IPS-20b (cell line): ENCODE data around the gene ARMH1.
"Not testable (repeated sequence)": the region's sequence is repeated elsewhere in the genome, so short reads cannot be mapped to it uniquely, and the experiment has no call there.

Experiments used
- H3K27ac ChIP-seq: one replicate; pipeline ENCODE4 v1.5.1; 2013; ENCODE audit warnings: low read length
- H3K27me3 ChIP-seq: 2 replicates; pipeline ENCODE4 v1.6.1; 2013; ENCODE audit warnings: mild to moderate bottlenecking, low read length, inconsistent platforms; ENCODE audit not compliant: insufficient read depth
- H3K36me3 ChIP-seq: 2 replicates; pipeline ENCODE4 v1.6.1; 2013; ENCODE audit warnings: low read depth, mild to moderate bottlenecking, inconsistent platforms, low read length, moderate library complexity; ENCODE audit not compliant: insufficient read depth
- H3K4me1 ChIP-seq: 2 replicates; pipeline ENCODE4 v1.6.1; 2013; ENCODE audit warnings: mild to moderate bottlenecking, control low read depth, inconsistent platforms, low read length, moderate library complexity; ENCODE audit not compliant: insufficient read depth
- H3K4me3 ChIP-seq: 2 replicates; pipeline ENCODE4 v1.5.1; 2013; ENCODE audit warnings: mild to moderate bottlenecking, low read length, inconsistent platforms
- H3K9ac ChIP-seq: 2 replicates; pipeline ENCODE4 v1.6.1; 2013; ENCODE audit warnings: low read depth, mild to moderate bottlenecking, inconsistent platforms, low read length, moderate library complexity
- H3K9me3 ChIP-seq: 2 replicates; pipeline ENCODE4 v1.6.1; 2013; ENCODE audit warnings: mild to moderate bottlenecking, low read depth, low read length, inconsistent platforms; ENCODE audit not compliant: insufficient read depth

The ARMH1 gene

GRCh38 chr1:44659566-44659965 is 14.9 kb upstream of the ARMH1 start:
- Histone ChIP-seq H3K27ac (no peak overlapping the region), H3K27me3 (no peaks in the 10 kb centered on the region), H3K9ac (no peak overlapping the region), H3K4me1 (no peaks in the 10 kb centered on the region; the same call in 1 of the 2 replicates), H3K36me3 (no peaks in the 10 kb centered on the region), H3K9me3 (no peaks in the 10 kb centered on the region), H3K4me3 (no peak overlapping the region)

GRCh38 chr1:44660176-44660575 is 14.3 kb upstream of the ARMH1 start:
- Histone ChIP-seq H3K27me3 (no peaks in the 10 kb centered on the region), H3K9me3 (no peaks in the 10 kb centered on the region), H3K4me1 (no peaks in the 10 kb centered on the region; the same call in 1 of the 2 replicates), H3K9ac (no peak overlapping the region), H3K36me3 (no peaks in the 10 kb centered on the region), H3K27ac (no peak overlapping the region), H3K4me3 (no peak overlapping the region)

- H3K27me3 ChIP-seq = no peaks in the 10 kb centered on the region
- no peak overlapping the region for H3K27ac ChIP-seq
- H3K4me1 ChIP-seq = no peaks in the 10 kb centered on the region; the same call in 1 of the 2 replicates
- H3K36me3 ChIP-seq = no peaks in the 10 kb centered on the region
- H3K4me3 ChIP-seq = no peak overlapping the region
- H3K9ac ChIP-seq = no peak overlapping the region
- H3K9me3 ChIP-seq = no peaks in the 10 kb centered on the region
Observed at GRCh38 chr1:44661781-44662682, 12.5 kb upstream of the ARMH1 start.

- no peaks in the 10 kb centered on the region for H3K27me3 ChIP-seq
- H3K27ac ChIP-seq = no peak overlapping the region
- no peaks in the 10 kb centered on the region; the same call in 1 of the 2 replicates for H3K4me1 ChIP-seq
- H3K9ac ChIP-seq = no peak overlapping the region
- no peak overlapping the region for H3K4me3 ChIP-seq
- no peaks in the 10 kb centered on the region for H3K36me3 ChIP-seq
- no peaks in the 10 kb centered on the region for H3K9me3 ChIP-seq
Observed at GRCh38 chr1:44662683-44663030, 11.9 kb upstream of the ARMH1 start.

- no peak overlapping the region for H3K9ac ChIP-seq
- no peak overlapping the region for H3K27ac ChIP-seq
- no peaks in the 10 kb centered on the region; the same call in 1 of the 2 replicates for H3K4me1 ChIP-seq
- no peaks in the 10 kb centered on the region for H3K27me3 ChIP-seq
- no peak overlapping the region for H3K4me3 ChIP-seq
- H3K36me3 ChIP-seq = no peaks in the 10 kb centered on the region
- no peaks in the 10 kb centered on the region for H3K9me3 ChIP-seq
Observed at GRCh38 chr1:44663417-44663816, 11.1 kb upstream of the ARMH1 start.

- Histone ChIP-seq H3K9me3 (no peaks in the 10 kb centered on the region), H3K27ac (no peak overlapping the region), H3K4me1 (no peaks in the 10 kb centered on the region; the same call in 1 of the 2 replicates), H3K27me3 (no peaks in the 10 kb centered on the region), H3K9ac (no peak overlapping the region), H3K36me3 (no peaks in the 10 kb centered on the region), H3K4me3 (no peak overlapping the region)
Observed at GRCh38 chr1:44664730-44665370, 9.7 kb upstream of the ARMH1 start.

- not testable (repeated sequence) for H3K9ac ChIP-seq, H3K4me1 ChIP-seq, H3K27ac ChIP-seq, H3K27me3 ChIP-seq, H3K4me3 ChIP-seq, H3K9me3 ChIP-seq, H3K36me3 ChIP-seq
Observed at GRCh38 chr1:44666719-44667118, 7.8 kb upstream of the ARMH1 start.

- Histone ChIP-seq H3K27me3 (no peaks in the 10 kb centered on the region; the same call in 1 of the 2 replicates), H3K9ac (no peak overlapping the region), H3K27ac (no peak overlapping the region), H3K4me1 (peaks cover 9% of the 10 kb centered on the region; the same call in 1 of the 2 replicates), H3K9me3 (no peaks in the 10 kb centered on the region), H3K4me3 (no peak overlapping the region), H3K36me3 (no peaks in the 10 kb centered on the region)
Observed at GRCh38 chr1:44670751-44671640, 3.5 kb upstream of the ARMH1 start.

GRCh38 chr1:44672254-44672955 is 2.1 kb upstream of the ARMH1 start:
- Histone ChIP-seq H3K4me3 (no peak overlapping the region), H3K4me1 (peaks cover 9% of the 10 kb centered on the region), H3K9ac (peak overlapping the region; percentile 12; the same call in 1 of the 2 replicates), H3K36me3 (no peaks in the 10 kb centered on the region), H3K9me3 (no peaks in the 10 kb centered on the region), H3K27ac (no peak overlapping the region), H3K27me3 (no peaks in the 10 kb centered on the region; the same call in 1 of the 2 replicates)

GRCh38 chr1:44672961-44673674 is 1.4 kb upstream of the ARMH1 start:
- H3K27me3 ChIP-seq = no peaks in the 10 kb centered on the region; the same call in 1 of the 2 replicates
- H3K4me3 ChIP-seq = peak overlapping the region; percentile 91
- H3K9me3 ChIP-seq = no peaks in the 10 kb centered on the region
- H3K4me1 ChIP-seq = peaks cover 9% of the 10 kb centered on the region
- no peak overlapping the region for H3K27ac ChIP-seq
- H3K36me3 ChIP-seq = no peaks in the 10 kb centered on the region
- H3K9ac ChIP-seq = peak overlapping the region; percentile 86; the same call in 1 of the 2 replicates
